Hematopoietic multipotent progenitor cell (in vitro differentiated cells): ENCODE results near the gene ERC2. TPM values are rescaled to one million over a fixed set of nuclear protein-coding genes. Genes with fewer than 3 reads are reported as not detected.

Experiments
- DNase-seq, 3 donors: peaks; one replicate each; pipeline ENCODE4 v3.0.0-alpha.2; 2011 to 2015; ENCODE audit warnings: low read depth in 2 of 3, low spot score in 2 of 3
- total RNA-seq: library from RNA; depleted of rRNA; stranded (reverse); fragments of >200 nt; gene quantifications from one replicate; pipeline ENCODE4 v1.2.3, GENCODE V29; 2012

Gene ERC2
- total RNA-seq, 1 donor = 0.54 TPM

DNA sequence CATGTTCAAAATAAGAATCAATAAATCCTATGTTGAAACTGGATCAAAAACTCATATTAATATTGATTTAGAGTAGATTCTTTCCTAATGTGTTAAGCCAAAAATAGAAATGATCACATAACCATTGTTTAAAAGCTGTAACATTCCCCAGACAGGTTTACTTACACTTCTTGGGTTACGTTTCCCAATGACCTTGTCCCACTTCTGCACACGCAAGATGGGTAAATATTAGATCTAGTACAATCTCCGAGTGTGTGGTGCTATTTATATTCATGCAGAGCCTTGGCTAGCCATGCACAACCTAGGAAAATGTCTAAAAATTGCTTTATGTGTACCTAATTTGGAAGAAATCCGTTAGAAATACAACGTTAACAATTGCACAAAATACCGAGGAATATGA is 39.6 kb downstream of the ERC2 start:
- no peak for DNase-seq

DNA sequence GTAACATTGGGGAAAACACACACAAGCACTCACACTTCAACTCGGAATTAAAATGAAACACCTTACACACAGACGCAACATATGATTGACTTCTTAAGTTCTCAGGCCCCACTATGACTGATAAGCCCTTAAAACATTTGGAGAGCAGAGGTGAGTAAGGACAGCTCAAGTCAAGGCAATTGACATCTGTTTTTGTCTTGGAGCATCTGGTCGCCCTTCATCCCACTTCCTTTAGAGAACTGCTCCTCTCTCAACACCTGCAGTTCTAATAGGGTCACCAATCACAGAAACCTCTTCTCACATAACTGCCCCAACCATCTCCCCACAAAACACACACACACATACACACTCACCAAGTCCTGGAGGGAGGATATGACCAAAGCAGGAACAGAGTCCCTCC is 43.4 kb downstream of the ERC2 start:
- no peak for DNase-seq

GRCh38 chr3:56424336-56424735 is 43.9 kb downstream of the ERC2 start:
- no peak for DNase-seq

GRCh38 chr3:56423661-56424099 is 44.6 kb downstream of the ERC2 start:
- no peak for DNase-seq

DNA sequence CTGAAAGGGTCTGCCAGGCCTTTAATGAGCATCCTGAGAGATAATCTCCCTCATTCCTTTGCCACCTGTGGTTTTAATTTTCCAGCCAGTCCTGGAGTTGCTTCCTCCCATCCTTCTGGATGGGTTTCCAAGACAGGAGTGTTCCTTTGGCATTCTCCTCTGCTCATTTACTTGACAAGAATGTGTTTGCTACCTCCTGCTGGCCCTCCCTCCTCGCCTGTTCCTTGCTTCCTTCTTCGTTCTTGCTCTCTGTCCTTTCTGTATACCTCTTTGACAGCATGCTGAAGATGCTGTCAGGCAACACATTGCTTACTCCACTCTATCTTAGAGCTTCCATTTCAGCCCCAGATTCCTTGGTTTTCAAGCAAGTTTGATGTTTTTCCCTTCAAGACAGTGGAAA is 46.0 kb downstream of the ERC2 start:
- no peak for DNase-seq

- no peak for DNase-seq
These were observed 47.1 kb downstream of the ERC2 start for GRCh38 chr3:56421205-56421604.

DNA sequence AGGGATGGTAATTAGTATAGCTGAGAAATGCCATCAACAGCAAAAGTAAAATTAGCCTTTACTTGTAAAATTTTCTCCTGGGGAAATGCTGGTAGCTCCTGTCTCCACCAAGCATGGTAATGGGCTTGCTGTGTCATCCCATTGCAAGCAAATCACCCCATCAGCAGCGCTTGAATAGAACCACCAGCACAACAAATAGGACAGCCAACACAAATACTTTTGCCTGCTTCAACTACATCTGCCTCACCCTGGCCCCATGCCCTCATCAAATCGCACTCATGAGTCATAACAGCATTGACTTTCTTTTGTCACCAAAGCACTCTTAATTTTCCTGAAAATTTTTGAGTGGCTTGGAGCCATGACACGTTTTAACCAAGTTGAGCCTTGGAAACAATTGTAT is 52.6 kb downstream of the ERC2 start:
- no peak for DNase-seq

DNA sequence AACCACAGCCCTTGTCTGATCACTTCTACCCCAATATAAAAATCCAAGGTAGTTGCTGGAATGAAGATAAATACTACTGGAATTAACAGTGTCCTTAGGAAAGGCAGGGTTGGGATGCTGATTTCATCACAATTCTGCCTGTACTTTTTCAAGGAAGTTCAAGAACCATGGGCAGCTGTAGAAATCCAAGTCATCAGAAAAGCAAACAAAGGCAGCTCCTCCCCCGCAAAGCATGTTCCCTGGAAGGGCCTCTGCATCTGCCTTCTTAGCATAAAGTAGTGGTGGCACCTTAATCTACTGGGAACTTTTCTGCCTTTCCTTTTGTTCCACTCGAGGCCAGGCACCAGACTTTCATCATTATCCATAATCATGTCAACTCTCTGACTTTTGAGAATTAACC is 54.4 kb downstream of the ERC2 start:
- no peak for DNase-seq

GRCh38 chr3:56411166-56411565 is 57.1 kb downstream of the ERC2 start:
- DNase-seq = no peak

- no peak for DNase-seq
These were observed 57.7 kb downstream of the ERC2 start for GRCh38 chr3:56410576-56410975.

- no peak for DNase-seq
These were observed 58.5 kb downstream of the ERC2 start for GRCh38 chr3:56409790-56410189.

GRCh38 chr3:56408761-56409196 is 59.5 kb downstream of the ERC2 start:
- DNase-seq = no peak

- DNase-seq = no peak
These were observed 61.3 kb downstream of the ERC2 start for GRCh38 chr3:56406826-56407515.

DNA sequence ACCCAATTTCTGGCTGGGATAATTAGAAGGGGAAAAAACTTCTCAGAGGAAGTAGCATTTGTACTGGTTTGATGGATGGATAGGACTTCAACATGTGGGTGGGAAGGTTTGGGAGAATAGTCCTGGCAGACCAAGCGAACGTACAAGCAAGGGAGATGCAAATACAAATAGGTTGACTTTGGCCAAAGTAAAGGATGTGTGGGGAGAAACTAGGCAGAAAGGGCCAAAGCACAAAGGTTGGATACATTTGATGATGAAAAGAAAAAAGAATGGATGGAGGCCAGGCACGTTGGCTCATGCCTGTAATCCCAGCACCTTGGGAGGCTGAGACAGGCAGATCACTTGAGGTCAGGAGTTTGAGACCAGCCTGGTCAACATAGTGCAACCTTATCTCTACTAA is 63.4 kb downstream of the ERC2 start:
- DNase-seq = no peak

GRCh38 chr3:56398659-56399058 is 69.6 kb downstream of the ERC2 start:
- DNase-seq = no peak

- no peak for DNase-seq
These were observed 70.5 kb downstream of the ERC2 start for GRCh38 chr3:56397798-56398197.

- DNase-seq = no peak
These were observed 79.0 kb downstream of the ERC2 start for GRCh38 chr3:56389183-56389830.

DNA sequence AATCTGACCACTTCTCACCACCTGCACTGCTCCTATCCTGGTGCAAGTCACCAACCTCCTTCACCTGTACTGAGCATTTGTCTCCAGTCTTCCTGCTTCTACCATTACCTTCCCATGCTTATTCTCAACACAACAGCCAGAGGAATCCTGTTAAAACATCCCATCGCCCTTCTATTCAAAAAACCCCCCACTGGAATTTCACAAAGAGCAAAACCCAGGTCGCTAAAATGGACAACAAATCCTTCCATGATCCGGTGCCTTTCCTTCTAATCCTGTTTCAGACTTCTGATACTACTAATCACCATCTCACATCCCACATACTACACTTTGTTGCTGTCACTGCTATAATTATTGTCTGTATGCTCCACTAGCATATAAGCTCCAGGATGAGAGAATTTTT is 85.2 kb downstream of the ERC2 start:
- no peak for DNase-seq

GRCh38 chr3:56379723-56380287 is 88.5 kb downstream of the ERC2 start:
- DNase-seq = no peak

DNA sequence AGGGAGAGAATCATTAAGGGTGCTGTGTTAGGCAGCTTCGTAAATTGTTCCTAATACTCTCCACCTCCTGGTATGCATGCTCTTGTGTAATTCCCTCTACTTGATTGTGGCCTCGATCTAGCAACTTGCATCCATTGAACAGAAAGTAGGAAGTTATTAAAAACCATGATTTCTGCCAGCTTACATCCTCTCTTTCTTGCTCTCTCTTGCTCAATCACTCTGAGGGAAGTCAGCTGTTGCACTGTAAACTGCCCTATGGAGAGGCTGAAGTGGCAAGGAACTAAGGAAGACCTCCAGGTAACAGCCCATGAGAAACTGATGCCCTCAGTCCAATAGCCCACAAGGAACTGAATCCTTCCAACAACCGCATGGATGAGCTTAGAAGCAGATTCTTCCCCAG is 92.6 kb downstream of the ERC2 start:
- DNase-seq = no peak

GRCh38 chr3:56373386-56373785 is 94.9 kb downstream of the ERC2 start:
- no peak for DNase-seq
